Measurements from ENCODE around the gene DMXL1.

The DMXL1 gene

GRCh38 chr5:119257613-119258012 is 186.7 kb downstream of the DMXL1 start:
- Histone ChIP-seq H3K4me3 (ENCODE audit: low read depth in 1 of 2, low read length in 2 of 2) (no peak overlapping the region), H3K36me3 (ENCODE audit: control insufficient read depth in 1 of 2, insufficient read depth in 2 of 2, low read length in 2 of 2) (no peaks in the 10 kb centered on the region), H3K9me3 (ENCODE audit: control insufficient read depth in 1 of 2, low read length in 2 of 2) (no peaks in the 10 kb centered on the region), H3K27ac (ENCODE audit: low read length) (no peak overlapping the region), H3K27me3 (ENCODE audit: low read depth, low read length) (no peaks in the 10 kb centered on the region), H3K4me1 (ENCODE audit: control insufficient read depth in 1 of 2, insufficient read depth in 2 of 2, low read length in 2 of 2) (no peaks in the 10 kb centered on the region)

GRCh38 chr5:119263639-119264038 is 192.8 kb downstream of the DMXL1 start:
- Histone ChIP-seq H3K4me3 (ENCODE audit: low read depth in 1 of 2, low read length in 2 of 2) (no peak overlapping the region), H3K27me3 (ENCODE audit: low read depth, low read length) (no peaks in the 10 kb centered on the region), H3K9me3 (ENCODE audit: control insufficient read depth in 1 of 2, low read length in 2 of 2) (no peaks in the 10 kb centered on the region), H3K36me3 (ENCODE audit: control insufficient read depth in 1 of 2, insufficient read depth in 2 of 2, low read length in 2 of 2) (no peaks in the 10 kb centered on the region), H3K27ac (ENCODE audit: low read length) (no peak overlapping the region), H3K4me1 (ENCODE audit: control insufficient read depth in 1 of 2, insufficient read depth in 2 of 2, low read length in 2 of 2) (peaks cover 0 to 6% of the 10 kb centered on the region in 2 donors)

GRCh38 chr5:119264186-119264585 is 193.3 kb downstream of the DMXL1 start:
- Histone ChIP-seq H3K27ac (ENCODE audit: low read length) (no peak overlapping the region), H3K9me3 (ENCODE audit: control insufficient read depth in 1 of 2, low read length in 2 of 2) (no peaks in the 10 kb centered on the region), H3K4me1 (ENCODE audit: control insufficient read depth in 1 of 2, insufficient read depth in 2 of 2, low read length in 2 of 2) (peaks cover 0 to 6% of the 10 kb centered on the region in 2 donors), H3K4me3 (ENCODE audit: low read depth in 1 of 2, low read length in 2 of 2) (no peak overlapping the region), H3K36me3 (ENCODE audit: control insufficient read depth in 1 of 2, insufficient read depth in 2 of 2, low read length in 2 of 2) (no peaks in the 10 kb centered on the region), H3K27me3 (ENCODE audit: low read depth, low read length) (no peaks in the 10 kb centered on the region)

GRCh38 chr5:119267958-119268386 is 197.1 kb downstream of the DMXL1 start:
- Histone ChIP-seq H3K36me3 (ENCODE audit: control insufficient read depth in 1 of 2, insufficient read depth in 2 of 2, low read length in 2 of 2) (no peaks in the 10 kb centered on the region), H3K27ac (ENCODE audit: low read length) (peak overlapping the region; percentile 91), H3K4me3 (ENCODE audit: low read depth in 1 of 2, low read length in 2 of 2) (peak overlapping the region; percentile 89 to 94), H3K9me3 (ENCODE audit: control insufficient read depth in 1 of 2, low read length in 2 of 2) (no peaks in the 10 kb centered on the region), H3K4me1 (ENCODE audit: control insufficient read depth in 1 of 2, insufficient read depth in 2 of 2, low read length in 2 of 2) (peaks cover 4 to 21% of the 10 kb centered on the region in 2 donors), H3K27me3 (ENCODE audit: low read depth, low read length) (no peaks in the 10 kb centered on the region)

- peak overlapping the region; percentile 91 for H3K27ac ChIP-seq (ENCODE audit: low read length)
- H3K4me1 ChIP-seq (ENCODE audit: control insufficient read depth in 1 of 2, insufficient read depth in 2 of 2, low read length in 2 of 2): peaks cover 8 to 25% of the 10 kb centered on the region in 2 donors
These were observed 197.6 kb downstream of the DMXL1 start for GRCh38 chr5:119268387-119269060.

GRCh38 chr5:119269061-119269944 is 198.4 kb downstream of the DMXL1 start:
- H3K36me3 ChIP-seq (ENCODE audit: control insufficient read depth in 1 of 2, insufficient read depth in 2 of 2, low read length in 2 of 2): no peaks in the 10 kb centered on the region
- peak overlapping the region; percentile 89 to 94 for H3K4me3 ChIP-seq (ENCODE audit: low read depth in 1 of 2, low read length in 2 of 2)
- H3K27me3 ChIP-seq (ENCODE audit: low read depth, low read length): no peaks in the 10 kb centered on the region
- peak overlapping the region; percentile 56 for H3K27ac ChIP-seq (ENCODE audit: low read length)
- no peaks in the 10 kb centered on the region for H3K9me3 ChIP-seq (ENCODE audit: control insufficient read depth in 1 of 2, low read length in 2 of 2)
- peaks cover 12 to 33% of the 10 kb centered on the region in 2 donors for H3K4me1 ChIP-seq (ENCODE audit: control insufficient read depth in 1 of 2, insufficient read depth in 2 of 2, low read length in 2 of 2)

More at GRCh38 chr5:119268387-119269060, 197.6 kb downstream of the DMXL1 start:
- H3K9me3 ChIP-seq (ENCODE audit: control insufficient read depth in 1 of 2, low read length in 2 of 2): no peaks in the 10 kb centered on the region
- peak overlapping the region; percentile 89 to 94 for H3K4me3 ChIP-seq (ENCODE audit: low read depth in 1 of 2, low read length in 2 of 2)
- H3K36me3 ChIP-seq (ENCODE audit: control insufficient read depth in 1 of 2, insufficient read depth in 2 of 2, low read length in 2 of 2): no peaks in the 10 kb centered on the region
- H3K27me3 ChIP-seq (ENCODE audit: low read depth, low read length): no peaks in the 10 kb centered on the region

GRCh38 chr5:119270121-119270565 is 199.3 kb downstream of the DMXL1 start:
- H3K9me3 ChIP-seq (ENCODE audit: control insufficient read depth in 1 of 2, low read length in 2 of 2): no peaks in the 10 kb centered on the region
- peaks cover 12 to 37% of the 10 kb centered on the region in 2 donors for H3K4me1 ChIP-seq (ENCODE audit: control insufficient read depth in 1 of 2, insufficient read depth in 2 of 2, low read length in 2 of 2)
- no peaks in the 10 kb centered on the region for H3K36me3 ChIP-seq (ENCODE audit: control insufficient read depth in 1 of 2, insufficient read depth in 2 of 2, low read length in 2 of 2)
- peak overlapping the region; percentile 5 for H3K27ac ChIP-seq (ENCODE audit: low read length)
- peak overlapping the region in 1 of 2 donors; percentile 94 for H3K4me3 ChIP-seq (ENCODE audit: low read depth in 1 of 2, low read length in 2 of 2)
- H3K27me3 ChIP-seq (ENCODE audit: low read depth, low read length): no peaks in the 10 kb centered on the region

- Histone ChIP-seq H3K36me3 (ENCODE audit: control insufficient read depth in 1 of 2, insufficient read depth in 2 of 2, low read length in 2 of 2) (no peaks in the 10 kb centered on the region), H3K27ac (ENCODE audit: low read length) (no peak overlapping the region), H3K27me3 (ENCODE audit: low read depth, low read length) (no peaks in the 10 kb centered on the region), H3K9me3 (ENCODE audit: control insufficient read depth in 1 of 2, low read length in 2 of 2) (no peaks in the 10 kb centered on the region), H3K4me1 (ENCODE audit: control insufficient read depth in 1 of 2, insufficient read depth in 2 of 2, low read length in 2 of 2) (peaks cover 12 to 37% of the 10 kb centered on the region in 2 donors), H3K4me3 (ENCODE audit: low read depth in 1 of 2, low read length in 2 of 2) (no peak overlapping the region)
These were observed 200.3 kb downstream of the DMXL1 start for GRCh38 chr5:119270960-119271757.

GRCh38 chr5:119271758-119272730 is 201.2 kb downstream of the DMXL1 start:
- H3K4me1 ChIP-seq (ENCODE audit: control insufficient read depth in 1 of 2, insufficient read depth in 2 of 2, low read length in 2 of 2): peaks cover 12 to 37% of the 10 kb centered on the region in 2 donors

GRCh38 chr5:119273391-119273839 is 202.5 kb downstream of the DMXL1 start:
- no peaks in the 10 kb centered on the region for H3K36me3 ChIP-seq (ENCODE audit: control insufficient read depth in 1 of 2, insufficient read depth in 2 of 2, low read length in 2 of 2)
- H3K4me1 ChIP-seq (ENCODE audit: control insufficient read depth in 1 of 2, insufficient read depth in 2 of 2, low read length in 2 of 2): peaks cover 12 to 30% of the 10 kb centered on the region in 2 donors
- H3K27ac ChIP-seq (ENCODE audit: low read length): no peak overlapping the region
- H3K9me3 ChIP-seq (ENCODE audit: control insufficient read depth in 1 of 2, low read length in 2 of 2): no peaks in the 10 kb centered on the region
- H3K4me3 ChIP-seq (ENCODE audit: low read depth in 1 of 2, low read length in 2 of 2): no peak overlapping the region
- H3K27me3 ChIP-seq (ENCODE audit: low read depth, low read length): no peaks in the 10 kb centered on the region

More at GRCh38 chr5:119271758-119272730, 201.2 kb downstream of the DMXL1 start:
- no peaks in the 10 kb centered on the region for H3K9me3 ChIP-seq (ENCODE audit: control insufficient read depth in 1 of 2, low read length in 2 of 2)
- H3K36me3 ChIP-seq (ENCODE audit: control insufficient read depth in 1 of 2, insufficient read depth in 2 of 2, low read length in 2 of 2): no peaks in the 10 kb centered on the region
- no peaks in the 10 kb centered on the region for H3K27me3 ChIP-seq (ENCODE audit: low read depth, low read length)
- no peak overlapping the region for H3K27ac ChIP-seq (ENCODE audit: low read length)
- no peak overlapping the region for H3K4me3 ChIP-seq (ENCODE audit: low read depth in 1 of 2, low read length in 2 of 2)

Data from muscle layer of duodenum (tissue), 2 donors.